GM04504 (cell line): ENCODE measurements around the gene LEMD2.
"Not testable (repeated sequence)": the region's sequence is repeated elsewhere in the genome, so short reads cannot be mapped to it uniquely, and the experiment has no call there.

Experiments used
- DNase-seq: peaks from one replicate; pipeline ENCODE4 v3.0.0-alpha.2; 2012; ENCODE audit warnings: low read depth

The LEMD2 gene

GRCh38 chr6:33788694-33789549, at the start of gene LEMD2:
Gene LEMD2 (minus strand): TSS chr6:33789130. CDS start chr6:33789116, 14 bp downstream.
- peak; percentile 90 for DNase-seq

DNA sequence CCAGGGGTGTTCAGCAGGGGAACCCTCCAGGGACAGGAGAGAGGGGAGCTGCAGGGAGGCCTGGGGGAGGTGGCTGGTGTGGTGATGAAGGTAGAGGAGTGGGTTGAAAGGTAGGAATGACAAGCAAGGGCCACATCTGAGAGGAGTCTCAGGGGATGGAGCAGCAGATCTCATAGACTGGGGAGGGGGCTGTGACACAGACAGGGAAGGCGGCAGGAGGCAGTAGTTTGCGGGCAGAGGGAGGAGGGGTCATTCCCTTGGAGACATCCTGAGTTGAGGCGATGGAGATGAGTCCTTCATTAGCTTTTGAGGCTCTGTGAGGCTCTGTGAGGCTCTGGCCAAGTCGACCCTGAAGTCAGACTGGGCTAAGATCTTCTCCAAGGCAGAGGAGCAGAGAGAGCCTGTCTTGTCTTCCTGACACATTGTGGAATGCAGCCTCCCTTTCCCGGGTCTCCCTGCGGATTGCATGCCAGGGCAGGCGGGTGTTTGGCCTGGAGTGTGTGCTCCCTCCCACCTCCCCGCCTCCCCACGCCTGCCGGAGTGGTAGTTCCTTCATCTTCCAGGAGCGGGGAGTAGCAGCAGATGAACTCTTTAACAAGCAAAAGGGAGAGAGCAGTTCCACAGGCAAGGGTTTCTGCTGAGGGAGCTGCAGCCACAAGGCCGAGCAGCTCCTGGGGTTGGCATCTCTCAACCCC, 49.2 kb upstream of the LEMD2 start:
- no peak for DNase-seq

- no peak for DNase-seq
Measured at GRCh38 chr6:33836806-33837469, 48.0 kb upstream of the LEMD2 start.

DNA sequence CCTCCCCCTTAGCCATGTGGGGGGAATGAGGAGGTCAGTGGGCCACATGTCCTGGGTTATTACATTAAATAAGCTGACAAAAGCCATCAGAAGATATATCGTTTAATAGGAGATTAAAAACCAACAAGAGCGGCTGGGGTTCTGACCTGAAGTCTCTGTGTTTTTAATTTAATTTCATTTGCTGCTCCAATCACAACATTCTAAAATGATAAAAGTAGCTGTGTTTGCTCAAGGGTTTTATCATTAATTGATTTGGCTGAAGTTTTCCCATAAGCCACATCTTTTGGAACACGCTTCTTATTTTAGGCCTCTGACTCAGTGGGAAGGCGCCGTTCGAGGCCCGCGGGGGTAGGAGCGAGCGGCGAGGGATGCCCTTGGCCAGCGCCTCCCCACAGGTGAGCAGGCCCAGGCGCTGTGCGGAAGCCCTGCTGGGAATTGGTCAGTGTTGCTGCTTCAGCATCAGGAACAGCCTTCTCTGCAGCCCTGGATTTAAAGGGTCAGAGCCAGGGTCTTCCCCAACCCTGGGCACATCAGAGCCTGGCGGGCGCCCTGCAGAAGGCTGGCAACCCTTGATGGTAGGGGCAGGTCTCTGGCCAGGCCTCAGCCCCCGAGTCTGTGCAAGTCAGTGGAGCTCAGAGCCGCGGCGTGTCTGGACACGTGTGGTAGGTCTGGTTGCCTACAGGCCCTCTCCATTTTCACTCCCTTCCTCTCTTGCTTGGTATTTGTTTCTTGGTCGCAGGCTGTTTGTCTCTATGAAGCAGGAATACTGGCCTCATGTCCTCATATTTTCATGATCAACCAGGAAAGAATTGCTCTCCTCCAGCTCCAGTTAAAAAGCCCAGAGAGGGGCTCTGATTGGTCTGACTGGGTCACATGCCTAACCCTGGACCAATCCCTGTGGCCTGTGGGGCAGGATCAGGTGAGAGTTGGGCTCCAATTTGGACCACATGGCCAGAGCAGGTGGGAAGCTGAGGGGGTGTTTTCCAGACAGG, 45.8 kb upstream of the LEMD2 start:
- DNase-seq, result no peak

GRCh38 chr6:33833599-33833998, 44.7 kb upstream of the LEMD2 start:
- DNase-seq, result no peak

GRCh38 chr6:33832831-33833230, 43.9 kb upstream of the LEMD2 start:
- DNase-seq, result not testable (repeated sequence)

- DNase-seq, result not testable (repeated sequence)
Measured at GRCh38 chr6:33831725-33832124, 42.8 kb upstream of the LEMD2 start.

GRCh38 chr6:33830635-33831240, 41.8 kb upstream of the LEMD2 start:
- no peak for DNase-seq

- DNase-seq, result no peak
Measured at GRCh38 chr6:33828764-33829731, 40.1 kb upstream of the LEMD2 start.

DNA sequence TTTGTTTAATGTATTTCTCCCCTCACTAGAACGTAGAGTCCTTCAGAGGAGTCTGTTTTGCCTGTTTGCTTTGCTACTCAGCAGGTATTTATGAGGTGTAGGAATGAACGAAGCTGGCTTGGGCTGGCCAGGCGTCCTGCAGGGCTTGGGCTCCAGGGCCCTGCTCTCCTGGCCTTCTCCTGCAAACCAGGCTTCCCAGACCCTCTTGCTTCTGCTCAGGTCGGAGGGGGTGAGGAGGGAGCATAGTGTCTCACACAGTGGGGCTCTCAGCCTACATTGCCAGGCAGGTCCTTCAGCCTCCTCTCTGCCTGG, 39.5 kb upstream of the LEMD2 start:
- DNase-seq, result no peak

DNA sequence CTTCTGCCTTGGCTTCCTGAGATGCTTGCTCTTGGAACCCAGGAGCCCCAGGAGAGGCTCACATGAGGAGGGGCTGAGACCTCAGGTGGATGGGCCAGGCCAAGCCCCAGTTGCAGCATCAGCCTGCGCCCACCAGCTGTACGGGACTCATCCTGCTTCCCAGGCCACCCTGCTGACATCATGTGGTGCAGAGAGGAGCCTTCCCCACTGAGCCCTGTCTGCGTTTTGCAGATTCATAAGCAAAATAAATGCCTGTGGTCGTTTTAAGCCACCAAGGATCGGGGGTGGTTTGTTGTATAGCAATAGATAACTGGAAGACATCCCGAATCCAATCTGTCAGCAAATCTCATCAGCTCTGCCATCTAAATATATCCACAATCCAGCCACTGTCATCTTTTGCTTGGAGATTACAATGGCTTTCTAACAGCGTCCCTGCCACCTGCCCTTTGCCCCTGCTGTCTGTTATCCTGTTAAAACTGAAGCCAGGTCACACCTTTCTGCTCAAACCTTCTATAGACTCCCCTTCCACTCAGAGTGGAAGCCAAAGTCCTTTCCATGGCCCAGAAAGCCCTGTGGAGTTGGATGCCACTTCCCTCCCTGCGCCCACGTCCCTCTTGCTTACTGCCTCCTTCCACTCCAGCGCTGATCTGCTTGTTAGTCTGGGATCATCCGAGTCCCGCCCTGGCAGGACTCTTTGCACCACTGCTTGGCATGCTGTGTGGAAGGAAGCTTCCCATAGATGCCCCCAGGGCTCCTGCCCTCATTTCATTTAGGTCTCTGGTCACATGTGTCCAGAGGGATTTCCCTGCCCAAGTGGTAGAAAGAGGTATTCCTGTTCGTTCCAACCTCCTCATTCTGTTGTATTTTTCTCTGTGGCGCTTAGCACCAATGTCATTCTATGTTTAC, 38.9 kb upstream of the LEMD2 start:
- no peak for DNase-seq

DNA sequence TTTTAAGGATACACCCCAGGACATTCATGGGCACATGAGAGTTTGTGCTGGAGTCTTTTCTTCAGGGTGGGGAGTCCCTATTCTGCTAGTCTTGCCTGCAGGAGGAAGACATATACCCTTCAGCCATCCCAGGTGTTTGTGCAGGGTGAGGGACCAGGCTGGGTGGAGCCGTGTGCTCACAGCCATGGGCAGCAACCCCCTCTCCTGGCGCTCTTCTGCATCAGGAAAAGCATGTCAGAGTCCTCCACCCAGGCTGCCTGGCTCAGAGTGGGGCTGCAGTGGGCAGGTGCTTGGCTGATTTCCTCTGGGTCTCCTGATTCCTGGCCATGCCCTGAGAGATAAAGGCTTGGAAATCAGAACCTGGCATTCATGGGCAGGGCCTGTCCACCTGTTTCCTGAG, 37.6 kb upstream of the LEMD2 start:
- no peak for DNase-seq

DNA sequence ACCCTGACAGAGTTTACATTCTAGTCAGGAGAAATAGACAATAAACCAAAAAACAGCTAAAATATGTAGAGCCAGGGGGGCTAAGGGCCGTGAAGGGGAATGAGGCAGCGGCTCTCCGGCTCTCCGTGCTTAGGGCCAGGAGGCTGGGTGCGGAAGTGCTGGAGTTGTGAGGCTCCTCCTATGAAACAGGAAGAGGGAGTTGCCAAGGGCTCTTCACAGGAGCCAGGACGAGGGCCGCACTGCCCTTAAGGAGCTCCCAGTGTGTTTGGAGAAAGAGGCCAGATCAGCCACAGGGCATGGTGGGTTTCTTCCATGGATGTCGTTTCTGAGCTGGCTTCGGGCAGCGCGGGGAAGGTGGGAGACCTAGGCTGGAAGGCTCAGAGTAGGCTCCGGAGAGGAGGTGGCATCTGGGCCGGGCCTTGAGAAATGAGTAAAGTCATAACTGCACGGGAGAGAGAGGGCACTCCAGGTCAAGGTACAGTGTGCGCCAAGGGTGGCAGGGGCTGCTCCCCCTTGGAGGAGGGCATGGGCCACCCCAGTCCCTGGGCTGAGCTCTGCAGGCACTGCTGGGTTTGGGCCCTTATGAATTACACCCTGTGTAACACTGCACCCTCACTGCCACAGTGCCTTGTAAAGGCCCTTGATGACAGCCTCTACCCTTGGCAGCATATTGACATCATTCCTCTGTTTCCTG, 35.7 kb upstream of the LEMD2 start:
- no peak for DNase-seq

DNA sequence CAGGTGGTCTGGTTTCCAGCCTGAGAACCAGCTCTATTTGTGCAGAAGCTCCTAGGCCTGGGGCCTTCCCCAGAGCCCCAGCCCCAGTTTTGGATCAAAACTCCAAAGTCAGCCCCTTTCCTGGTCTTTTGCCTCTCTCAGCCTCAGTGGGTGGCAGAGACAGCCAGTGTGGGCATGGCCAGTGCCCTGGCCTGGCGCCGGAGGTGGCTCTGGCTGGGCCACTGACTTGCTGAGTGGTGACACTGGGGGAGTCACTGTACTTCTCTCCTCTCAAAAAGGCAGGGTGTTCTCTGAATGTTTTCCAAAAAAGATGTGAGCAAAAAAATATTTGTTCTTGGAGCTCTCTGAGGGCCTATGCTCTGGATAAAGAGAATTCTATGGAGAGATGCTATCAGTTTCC, 34.9 kb upstream of the LEMD2 start:
- no peak for DNase-seq

DNA sequence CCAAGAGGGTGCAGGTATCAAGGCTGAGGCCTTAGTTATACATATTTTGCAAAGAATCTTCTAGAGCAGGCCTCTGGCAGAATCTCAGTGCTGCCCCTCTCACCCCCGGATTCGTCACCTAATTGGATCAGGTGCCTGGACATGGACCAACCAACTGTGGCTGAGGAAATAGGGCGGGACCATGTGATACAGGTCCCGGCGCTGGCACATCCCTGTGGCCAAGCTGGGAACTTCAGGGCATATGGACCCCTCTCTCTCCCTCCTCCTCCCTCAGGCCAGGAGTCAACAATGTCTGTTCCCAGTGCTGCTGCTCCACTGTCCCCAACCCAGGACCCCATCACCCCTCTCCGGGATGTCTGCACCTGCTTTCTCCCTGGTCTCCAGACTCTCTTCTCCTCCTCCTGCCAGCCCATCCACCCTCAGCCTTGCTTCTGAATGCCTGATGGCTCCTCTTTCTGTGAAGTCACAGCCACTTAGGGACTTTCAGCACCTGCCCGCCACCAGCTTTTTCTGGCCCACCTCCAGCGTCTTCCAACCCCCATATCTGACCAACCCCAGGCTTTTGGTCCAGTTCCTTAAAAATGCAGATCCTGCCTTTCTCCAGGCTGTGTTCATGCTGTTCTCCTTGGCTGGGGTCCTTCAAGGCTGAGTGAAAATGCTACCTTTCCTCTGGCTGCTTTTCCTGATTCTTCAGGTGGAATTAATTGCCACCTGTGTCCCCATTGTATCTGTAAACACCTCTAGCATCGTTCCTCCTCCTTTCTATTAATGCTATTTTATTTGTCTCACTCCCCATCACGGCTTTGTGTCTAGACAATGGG, 33.9 kb upstream of the LEMD2 start:
- no peak for DNase-seq

GRCh38 chr6:33820784-33821520, 32.0 kb upstream of the LEMD2 start:
- DNase-seq, result no peak

DNA sequence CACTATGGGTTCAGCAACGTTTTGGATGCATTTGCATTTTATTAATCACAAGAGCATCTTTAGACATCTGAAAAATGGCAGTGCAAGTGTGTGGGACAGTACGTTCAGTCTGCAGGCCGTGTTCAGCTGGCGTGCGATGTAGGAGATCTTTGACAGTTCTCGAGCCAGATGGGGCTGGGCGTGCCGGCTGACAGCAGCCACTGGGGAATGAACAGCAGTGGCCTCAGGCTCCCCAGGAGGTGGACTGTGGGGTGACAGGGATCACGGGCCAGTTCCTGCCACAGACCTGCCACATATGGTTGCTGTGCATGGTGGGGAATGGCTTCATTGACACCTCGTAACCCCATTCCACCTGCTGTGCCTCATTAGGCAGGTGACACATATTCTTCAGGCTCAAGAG, 31.3 kb upstream of the LEMD2 start:
- DNase-seq, result no peak
